Ramos (cell line): ENCODE results near the gene P2RX6.
"Not testable (repeated sequence)": the region's sequence is repeated elsewhere in the genome, so short reads cannot be mapped to it uniquely, and the experiment has no call there.

ENCODE experiments used
- in situ Hi-C: fragments of 300-500 bp; cut with MboI; formaldehyde crosslinking; loops from one replicate; pipeline ENCODE4 v1.14.3; 2022; ENCODE audit warnings: low sequenced_read_pairs; ENCODE audit not compliant: unreplicated experiment

P2RX6 gene

DNA sequence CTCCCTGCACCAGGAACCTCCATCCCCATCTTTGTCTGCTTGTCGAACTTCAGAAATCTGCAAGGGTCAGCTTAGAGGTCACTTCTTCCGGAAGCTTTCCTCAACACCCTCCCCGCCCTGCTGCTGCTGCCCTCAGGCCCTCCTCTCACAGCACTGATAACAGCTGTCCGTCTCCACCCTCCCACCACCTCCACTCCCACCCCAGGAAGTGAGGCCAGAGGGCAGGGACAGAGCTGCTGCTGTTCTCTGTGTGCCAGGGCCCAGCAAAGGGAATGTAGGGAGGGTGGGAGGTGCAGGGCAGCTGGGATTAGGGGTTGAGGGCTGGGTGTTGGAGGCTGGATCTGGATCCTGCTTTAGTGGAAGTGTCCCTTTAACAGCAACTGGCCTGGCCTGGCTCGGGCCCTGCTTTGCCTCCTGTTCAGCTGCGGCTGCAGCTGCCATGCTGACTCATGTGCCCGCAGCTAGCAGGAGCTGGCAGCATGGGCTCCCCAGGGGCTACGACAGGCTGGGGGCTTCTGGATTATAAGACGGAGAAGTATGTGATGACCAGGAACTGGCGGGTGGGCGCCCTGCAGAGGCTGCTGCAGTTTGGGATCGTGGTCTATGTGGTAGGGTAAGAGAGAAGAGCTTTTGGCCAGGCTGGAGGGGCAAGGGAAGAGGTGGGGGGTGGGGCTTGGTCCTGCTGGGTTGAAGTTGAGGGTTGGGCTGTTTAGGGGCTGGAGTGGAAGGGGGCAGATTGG lies at the start of gene P2RX6:
TSS of gene P2RX6 (plus strand) at position 440 of the 740 bp plus-strand sequence. CDS start at position 450, 10 bp downstream.
- in situ Hi-C loops, result no loop called here

DNA sequence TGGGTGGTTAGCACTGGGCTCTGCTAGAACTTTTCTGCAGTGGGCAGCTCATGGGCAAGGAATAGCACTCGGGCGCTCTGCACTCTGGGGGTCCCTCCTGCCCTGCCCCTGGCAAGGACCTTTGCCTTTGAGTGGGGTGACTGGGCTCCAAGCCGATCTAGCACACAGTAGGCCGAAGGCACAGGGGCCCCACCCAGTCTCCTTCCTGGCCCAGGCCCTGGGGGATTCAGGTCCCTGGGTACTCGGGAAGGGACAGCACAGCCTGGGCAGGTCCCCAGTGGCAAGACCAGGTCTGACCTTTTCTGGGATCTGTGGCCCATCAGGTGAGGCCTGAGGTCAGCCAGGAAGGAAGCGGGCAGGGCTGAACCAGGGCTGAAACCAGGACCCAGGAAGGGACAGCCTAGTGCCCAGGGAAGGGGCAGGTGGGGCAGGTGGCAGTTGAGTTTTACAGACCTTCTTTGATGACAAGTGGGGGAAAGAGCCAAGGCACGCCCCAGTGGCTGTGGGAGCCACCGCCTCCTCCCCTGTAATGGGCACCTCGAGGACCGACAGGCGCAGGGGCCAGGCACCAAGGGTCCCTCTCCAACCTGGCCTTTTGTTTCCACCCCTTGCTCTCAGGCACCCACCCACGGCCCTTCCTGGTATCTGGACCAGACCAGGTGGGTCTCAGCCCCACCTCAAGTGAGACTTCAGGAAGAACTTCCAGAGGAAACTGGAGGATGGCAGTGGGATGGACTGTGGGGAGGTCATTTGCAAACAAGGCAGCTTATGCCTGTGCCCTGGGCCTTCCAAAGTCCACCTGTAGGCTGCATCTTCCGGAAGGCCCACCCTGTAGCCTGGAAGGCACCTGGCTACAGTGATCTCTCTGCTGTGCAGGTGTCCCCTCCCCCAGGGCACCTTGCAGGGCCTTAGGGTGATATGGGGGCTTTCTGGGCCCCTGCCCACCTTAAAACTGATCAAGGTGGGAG lies 48.8 kb upstream of the P2RX6 start:
- in situ Hi-C loops, result no loop called here

DNA sequence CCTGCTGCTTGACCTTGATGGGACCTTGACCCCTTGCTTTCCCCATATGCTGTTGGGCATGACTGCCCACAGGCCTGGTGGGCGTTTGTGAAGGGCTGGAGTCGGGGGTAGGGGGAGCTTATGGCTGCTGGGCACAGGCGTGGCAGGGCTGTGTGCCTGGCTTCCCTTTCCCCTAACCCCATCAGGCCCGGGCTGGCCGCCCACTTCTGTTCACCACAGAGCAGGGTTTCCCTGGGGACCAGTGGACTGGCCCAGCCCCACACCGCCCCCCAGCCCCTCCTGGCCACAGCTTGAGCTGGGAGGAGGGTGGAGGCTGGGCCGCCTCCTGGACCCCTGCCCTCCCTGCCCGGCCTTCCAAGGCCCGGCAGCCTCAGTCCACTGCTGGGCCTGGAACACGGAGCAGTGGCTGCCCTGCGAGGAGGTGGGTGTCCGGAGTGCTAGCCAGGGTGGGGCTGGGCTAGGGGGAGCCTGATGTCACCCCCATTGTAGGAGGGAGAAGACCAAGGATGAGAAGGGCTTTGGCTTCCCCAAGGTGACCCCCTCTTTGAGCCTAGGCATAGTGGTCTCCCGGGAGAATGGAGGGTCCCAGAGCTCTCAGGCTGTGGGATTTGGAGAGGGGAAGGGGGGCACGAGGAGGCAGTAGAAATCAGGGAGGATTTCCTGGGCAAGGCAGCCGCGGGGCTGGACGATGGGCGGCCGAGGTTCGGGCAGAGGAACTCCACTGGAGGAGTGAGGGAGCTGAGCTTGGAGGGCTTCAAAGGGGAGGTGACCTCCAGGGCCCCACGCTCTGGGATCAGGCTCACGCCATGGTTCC lies 47.9 kb upstream of the P2RX6 start, which contains the start of gene AIFM3:
TSS of gene AIFM3 (plus strand) at position 373 of the 814 bp plus-strand sequence. CDS start 690 bp downstream, outside the sequence.
- in situ Hi-C loops, result no loop called here

DNA sequence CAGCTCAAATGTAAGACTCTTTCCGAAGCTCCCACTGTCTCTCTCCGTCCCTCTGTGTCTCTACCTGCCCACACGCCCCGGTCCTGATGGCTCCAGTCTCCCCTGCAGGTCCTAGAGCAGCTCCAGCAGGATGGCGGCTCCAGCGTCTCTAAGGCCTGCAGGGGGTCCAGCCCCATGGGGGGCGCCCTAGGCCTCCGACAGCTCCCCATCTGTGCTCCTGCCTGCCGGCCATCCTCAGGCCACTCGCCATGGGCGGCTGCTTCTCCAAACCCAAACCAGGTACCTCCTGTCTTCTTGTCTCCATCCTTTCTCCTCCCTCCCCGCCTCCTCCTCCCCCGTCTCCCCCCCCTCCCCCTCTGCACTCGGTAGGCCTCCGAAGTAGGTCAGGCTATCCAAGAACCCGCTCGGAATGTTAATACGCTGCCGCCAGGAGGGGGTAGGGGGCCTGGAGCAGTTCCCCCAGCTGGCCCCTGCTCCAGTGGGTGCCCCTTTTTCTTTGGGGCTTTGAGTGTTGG lies 47.2 kb upstream of the P2RX6 start:
- in situ Hi-C loops, result no loop called here

DNA sequence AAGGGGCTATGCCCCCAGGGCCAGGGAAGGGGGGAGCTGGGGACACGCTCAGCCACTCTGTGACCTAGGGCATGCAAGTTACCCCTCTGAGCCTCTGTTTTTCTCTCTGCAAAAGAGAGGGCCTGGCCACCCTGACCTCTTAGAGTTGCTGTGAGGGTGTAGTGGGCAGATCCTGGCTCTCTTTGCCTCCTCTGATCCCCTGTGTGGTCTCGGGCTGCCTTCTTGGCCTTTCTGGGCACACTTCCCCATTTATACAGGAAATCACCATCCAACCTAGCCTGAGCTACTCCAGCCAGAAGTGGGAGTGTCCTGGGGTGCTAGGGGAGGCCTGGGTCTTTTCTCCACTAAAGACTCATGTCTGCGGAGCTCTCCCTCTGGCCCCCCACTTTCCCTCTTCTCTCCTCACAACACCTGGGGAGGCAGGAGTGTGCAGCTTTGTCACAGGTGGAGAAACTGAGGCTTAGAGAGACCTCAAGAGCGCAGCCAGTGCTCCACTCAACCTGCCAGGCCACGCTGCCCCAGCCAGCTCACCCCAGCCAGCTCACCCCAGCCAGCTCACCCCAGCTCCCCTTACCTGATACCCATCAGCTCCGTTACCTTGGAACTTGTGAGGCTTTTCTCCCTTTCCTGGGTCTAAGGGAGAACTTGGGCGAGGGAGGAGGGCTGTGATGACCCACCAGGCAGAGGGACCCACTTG lies 46.5 kb upstream of the P2RX6 start:
- in situ Hi-C loops, result no loop called here

DNA sequence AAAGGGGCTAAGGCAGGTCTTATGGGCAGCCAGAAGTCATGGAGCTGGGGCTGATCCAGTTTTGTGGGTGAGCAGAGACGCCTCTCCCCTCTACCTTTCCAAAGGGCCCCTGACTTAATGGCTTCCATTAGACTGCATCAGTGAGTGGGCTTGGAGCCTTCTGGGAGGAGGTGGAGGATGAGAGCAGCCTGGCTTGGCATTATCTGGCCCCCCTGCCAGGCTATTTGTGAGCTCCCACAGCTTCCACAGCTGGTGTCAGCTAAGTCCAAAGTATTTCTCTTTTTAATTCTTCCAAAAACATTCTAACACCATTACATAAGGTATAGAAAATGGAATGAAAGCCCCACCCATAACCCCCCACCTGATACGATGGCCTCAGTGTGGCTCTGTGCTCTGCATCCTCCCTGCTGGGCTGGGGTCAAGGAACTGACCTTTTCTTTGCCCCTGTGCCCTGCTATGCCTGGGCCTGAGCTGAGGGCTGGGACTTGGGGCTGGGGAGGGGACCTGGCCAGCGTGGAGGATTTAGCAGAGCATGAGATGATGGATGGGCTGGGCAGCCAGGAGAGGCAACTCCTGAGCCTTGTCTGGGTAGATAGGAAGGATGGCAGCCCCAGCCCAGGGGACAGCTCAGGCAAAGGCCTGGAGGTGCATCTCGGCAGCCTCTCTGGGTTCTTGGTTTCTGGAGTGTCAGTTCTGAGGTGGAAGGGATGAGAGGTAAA lies 43.9 kb upstream of the P2RX6 start:
- in situ Hi-C loops, result no loop called here

DNA sequence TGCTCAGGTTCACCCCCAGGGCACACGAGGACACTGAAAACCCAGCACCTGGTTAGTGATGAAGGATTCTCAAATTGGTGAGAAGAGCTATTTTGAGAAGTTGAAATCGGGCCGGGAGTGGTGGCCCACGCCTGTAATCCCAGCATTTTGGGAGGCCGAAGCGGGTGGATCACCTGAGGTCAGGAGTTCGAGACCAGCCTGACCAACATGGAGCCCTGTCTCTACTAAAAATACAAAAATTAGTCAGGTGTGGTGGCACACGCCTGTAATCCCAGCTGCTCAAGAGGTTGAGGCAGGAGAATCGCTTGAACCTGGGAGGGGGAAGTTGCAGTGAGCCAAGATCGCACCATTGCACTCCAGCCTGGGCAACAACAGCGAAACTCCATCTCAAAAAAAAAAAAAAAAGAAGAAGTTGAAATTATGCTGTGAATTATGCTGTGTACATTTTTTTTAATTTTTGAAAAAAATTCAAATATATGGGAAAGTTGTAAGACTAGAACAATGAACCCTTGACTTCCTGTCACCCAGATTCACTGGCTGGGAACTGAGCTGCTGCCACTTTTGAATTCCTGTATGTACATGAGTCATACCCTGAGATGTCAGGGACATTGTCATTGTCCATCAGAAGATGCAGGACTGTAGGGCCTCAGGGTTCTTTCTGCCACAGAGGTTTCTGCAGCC lies 42.8 kb upstream of the P2RX6 start:
- in situ Hi-C loops, result not testable (repeated sequence)

DNA sequence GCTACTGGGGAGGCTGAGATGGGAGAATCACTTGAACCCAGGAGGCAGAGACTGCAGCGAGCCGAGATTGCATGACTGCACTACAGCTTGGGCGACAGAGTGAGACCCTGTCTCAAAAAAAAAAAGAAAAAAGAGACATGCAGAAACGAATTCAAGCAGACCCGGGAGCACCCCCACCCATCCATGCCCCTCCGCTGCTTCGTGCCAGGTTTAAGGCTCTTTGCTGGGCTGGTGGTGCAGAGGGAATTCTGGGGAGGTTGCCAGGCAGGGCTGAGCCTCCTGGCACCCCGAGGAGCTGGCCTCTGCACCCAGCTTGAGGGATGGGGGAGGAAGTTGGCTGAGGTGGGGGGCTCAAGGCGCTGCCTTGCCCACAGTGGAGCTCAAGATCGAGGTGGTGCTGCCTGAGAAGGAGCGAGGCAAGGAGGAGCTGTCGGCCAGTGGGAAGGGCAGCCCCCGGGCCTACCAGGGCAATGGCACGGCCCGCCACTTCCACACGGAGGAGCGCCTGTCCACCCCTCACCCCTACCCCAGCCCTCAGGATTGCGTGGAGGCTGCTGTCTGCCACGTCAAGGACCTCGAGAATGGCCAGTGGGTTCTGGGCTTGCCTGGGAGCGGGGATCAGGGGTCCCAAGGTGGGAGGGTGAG lies 41.9 kb upstream of the P2RX6 start:
- in situ Hi-C loops, result no loop called here

DNA sequence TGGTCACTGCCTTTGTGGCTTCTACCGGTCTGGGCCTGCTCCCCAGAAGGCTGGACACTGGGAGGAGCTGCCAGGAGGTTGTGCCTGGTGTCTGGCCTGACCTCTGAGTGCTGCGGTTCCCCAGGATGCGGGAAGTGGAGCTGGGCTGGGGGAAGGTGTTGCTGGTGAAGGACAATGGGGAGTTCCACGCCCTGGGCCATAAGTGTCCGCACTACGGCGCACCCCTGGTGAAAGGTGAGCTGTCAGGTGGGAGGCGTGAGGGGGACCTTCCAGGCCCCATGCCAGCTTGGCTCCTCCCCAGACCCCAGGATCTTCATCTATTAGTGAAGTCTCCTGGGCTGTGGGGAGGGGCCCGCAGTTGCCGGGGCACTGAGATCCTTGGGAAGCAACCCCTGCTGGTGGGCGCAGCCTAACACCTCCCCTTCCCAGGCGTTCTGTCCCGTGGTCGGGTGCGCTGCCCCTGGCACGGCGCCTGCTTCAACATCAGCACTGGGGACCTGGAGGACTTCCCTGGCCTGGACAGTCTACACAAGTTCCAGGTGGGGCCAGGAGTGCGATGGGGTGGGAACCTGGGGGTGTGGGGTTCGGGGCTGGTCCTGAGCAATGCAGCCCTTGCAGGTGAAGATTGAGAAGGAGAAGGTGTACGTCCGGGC lies 41.2 kb upstream of the P2RX6 start:
- in situ Hi-C loops, result no loop called here

DNA sequence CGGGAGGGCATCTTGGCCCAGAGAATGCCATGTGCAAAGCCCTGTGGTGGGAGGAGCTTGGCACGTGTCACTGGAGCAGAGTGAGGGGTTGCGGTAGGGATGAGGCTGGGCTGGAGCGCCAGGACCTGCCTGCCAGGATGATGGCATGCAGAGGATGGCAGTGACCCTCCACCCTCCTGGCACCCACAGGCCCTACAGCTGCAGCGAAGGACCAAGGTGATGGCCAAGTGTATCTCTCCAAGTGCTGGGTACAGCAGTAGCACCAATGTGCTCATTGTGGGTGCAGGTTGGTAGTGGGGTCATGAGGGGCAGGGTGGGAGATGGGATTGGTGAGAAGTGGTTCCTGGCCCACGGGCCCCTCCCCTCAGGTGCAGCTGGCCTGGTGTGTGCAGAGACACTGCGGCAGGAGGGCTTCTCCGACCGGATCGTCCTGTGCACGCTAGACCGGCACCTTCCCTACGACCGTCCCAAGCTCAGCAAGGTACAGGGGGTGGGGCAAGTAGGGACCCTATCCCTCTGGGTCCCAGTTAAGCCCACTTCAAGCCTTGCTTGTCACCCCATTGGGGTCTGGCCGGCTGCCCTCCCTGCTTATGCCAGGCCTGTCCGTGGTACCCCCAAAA lies 40.5 kb upstream of the P2RX6 start:
- in situ Hi-C loops, result no loop called here

DNA sequence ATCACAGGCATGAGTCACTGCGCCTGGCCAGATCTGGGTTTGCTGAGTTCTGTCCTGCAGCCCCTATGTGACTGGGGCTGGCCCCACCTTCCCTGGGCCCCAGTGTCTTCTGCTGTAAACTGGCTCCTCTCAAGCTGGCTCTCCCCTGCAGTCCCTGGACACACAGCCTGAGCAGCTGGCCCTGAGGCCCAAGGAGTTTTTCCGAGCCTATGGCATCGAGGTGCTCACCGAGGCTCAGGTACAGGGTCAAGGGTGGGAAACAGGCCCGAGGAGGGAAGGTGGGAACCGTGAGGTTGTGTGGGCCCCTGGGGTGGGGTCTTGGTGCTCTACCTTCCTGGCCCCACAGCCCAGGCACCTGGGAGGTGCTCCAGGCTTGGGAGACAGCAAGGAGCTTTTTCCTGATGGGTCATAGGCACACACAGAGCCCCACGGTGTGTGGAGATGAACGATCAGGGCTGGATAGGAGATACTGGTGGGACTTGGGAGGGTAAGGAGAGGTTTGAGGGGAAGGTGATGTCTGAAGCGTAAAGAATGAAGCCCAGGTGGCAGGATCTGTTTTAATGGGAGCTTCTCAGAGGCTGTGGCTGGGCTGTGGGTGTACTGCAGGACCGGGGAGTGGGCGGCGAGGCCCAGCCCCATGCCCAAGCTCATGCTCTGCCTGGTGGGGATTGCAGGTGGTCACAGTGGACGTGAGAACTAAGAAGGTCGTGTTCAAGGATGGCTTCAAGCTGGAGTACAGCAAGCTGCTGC lies 39.2 kb upstream of the P2RX6 start:
- in situ Hi-C loops, result no loop called here

DNA sequence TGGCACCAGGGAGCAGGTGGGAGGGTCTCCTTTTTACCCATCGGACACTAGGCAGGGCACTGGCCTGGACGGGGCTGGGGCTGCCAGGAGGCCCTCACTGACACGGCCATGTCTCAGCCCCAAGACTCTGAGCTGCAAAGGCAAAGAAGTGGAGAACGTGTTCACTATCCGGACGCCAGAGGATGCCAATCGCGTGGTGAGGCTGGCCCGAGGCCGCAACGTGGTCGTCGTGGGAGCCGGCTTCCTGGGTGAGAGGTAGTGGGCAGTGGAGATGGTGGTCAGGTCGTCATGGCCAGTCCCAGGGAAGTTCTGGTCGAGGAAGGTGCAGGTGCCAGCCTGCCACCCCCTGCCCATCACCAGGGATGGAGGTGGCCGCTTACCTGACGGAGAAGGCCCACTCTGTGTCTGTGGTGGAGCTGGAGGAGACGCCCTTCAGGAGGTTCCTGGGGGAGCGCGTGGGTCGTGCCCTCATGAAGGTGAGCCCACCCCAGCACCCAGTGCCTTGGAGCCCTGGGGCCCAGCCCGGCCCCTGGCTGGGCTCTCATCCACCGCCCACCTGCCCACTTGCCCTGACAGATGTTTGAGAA lies 38.6 kb upstream of the P2RX6 start:
- in situ Hi-C loops, result no loop called here

DNA sequence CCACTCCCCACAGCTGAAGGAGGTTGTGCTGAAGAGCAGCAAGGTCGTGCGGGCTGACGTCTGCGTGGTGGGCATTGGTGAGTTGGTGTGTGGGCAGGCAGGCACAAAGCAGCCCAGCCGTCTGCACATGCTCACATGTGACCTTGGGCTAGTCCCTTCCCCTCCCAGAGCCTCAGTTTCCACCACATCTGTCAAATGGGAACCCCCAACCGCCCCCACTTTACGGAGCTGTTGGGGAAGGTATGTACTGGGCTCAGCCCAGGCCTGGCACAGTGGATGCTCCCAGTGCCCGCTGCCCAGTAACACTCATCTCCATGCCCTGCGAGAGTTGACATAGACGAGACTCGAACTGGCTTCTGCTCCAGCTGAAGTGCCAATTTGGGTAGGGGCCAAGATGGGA lies 37.9 kb upstream of the P2RX6 start:
- in situ Hi-C loops, result no loop called here

DNA sequence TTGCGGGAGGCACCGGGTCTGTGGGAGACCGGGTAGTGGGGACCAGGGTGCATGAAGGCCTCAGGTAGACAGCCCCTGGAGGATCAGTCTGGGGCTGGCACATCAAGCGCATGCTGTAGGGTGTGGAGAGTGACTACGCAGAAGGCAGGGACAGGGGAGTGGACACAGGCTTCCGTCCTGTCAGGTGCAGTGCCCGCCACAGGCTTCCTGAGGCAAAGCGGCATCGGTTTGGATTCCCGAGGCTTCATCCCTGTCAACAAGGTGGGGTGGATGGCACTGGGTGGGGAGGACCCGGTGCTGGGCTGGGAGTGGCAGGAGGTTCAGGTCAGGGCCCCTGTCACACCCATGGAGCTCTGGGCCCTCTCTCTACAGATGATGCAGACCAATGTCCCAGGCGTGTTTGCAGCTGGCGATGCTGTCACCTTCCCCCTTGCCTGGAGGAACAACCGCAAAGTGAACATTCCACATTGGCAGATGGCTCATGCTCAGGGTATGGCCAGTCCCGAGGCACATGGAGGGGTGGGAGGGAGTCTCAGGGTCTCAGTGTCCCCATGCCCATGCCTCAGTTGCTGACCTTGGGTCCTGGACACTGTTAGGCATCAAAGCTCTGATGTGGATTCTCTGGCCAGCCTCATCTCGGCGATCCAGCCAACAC lies 37.3 kb upstream of the P2RX6 start:
- in situ Hi-C loops, result no loop called here

DNA sequence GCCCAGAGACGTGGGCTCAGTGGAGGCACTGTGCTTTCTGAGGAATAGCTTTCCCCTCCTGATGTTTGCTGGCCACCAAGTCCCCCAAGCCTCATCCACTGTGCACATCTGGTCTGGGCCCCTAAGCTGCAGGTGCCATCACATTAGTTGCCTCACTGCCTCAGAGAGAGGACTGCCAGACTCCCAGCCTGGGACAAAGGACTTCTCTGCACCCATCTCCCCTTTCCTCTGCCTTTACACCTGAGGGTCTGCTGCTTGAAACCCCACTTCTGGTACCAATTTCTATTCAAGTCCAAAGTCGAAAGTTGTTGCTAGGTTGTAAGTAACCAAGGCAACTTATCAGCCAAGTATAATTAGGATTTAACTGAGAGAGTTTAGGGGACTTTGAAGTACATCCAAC lies 36.5 kb upstream of the P2RX6 start:
- in situ Hi-C loops, result no loop called here
